NCI-H510A treated with DMSO at 0.1 percent for 48 hours (cell line): ENCODE data around the gene BMPR1A.
"Not testable (repeated sequence)": the region's sequence is repeated elsewhere in the genome, so short reads cannot be mapped to it uniquely, and the experiment has no call there.

Experiments
- DNase-seq: peaks from one replicate; lab custom pipeline; 2025; lab: John Stamatoyannopoulos, UW

The BMPR1A gene

GRCh38 chr10:86941991-86942421, 185.6 kb downstream of the BMPR1A start:
- no peak for DNase-seq

GRCh38 chr10:86942441-86943315, 186.3 kb downstream of the BMPR1A start:
- no peak for DNase-seq

- DNase-seq, result no peak
Observed at GRCh38 chr10:86943316-86944030, 187.1 kb downstream of the BMPR1A start.

- no peak for DNase-seq
Observed at GRCh38 chr10:86944031-86944419, 187.6 kb downstream of the BMPR1A start.

GRCh38 chr10:86944471-86944870, 188.1 kb downstream of the BMPR1A start:
- no peak for DNase-seq

GRCh38 chr10:86944907-86945306, 188.5 kb downstream of the BMPR1A start:
- no peak for DNase-seq

- DNase-seq, result no peak
Observed at GRCh38 chr10:86945361-86946212, 189.2 kb downstream of the BMPR1A start.

- DNase-seq, result peak; percentile 69
Observed at GRCh38 chr10:86946213-86947155, 190.1 kb downstream of the BMPR1A start.

- DNase-seq, result not testable (repeated sequence)
Observed at GRCh38 chr10:86947806-86948205, 191.4 kb downstream of the BMPR1A start.

GRCh38 chr10:86950349-86950748, 193.9 kb downstream of the BMPR1A start:
- DNase-seq, result no peak

GRCh38 chr10:86951184-86951761, 194.9 kb downstream of the BMPR1A start:
- DNase-seq, result no peak

GRCh38 chr10:86952106-86952505, 195.7 kb downstream of the BMPR1A start:
- DNase-seq, result no peak

- not testable (repeated sequence) for DNase-seq
Observed at GRCh38 chr10:86952697-86953096, 196.3 kb downstream of the BMPR1A start.

- no peak for DNase-seq
Observed at GRCh38 chr10:86953747-86954680, 197.6 kb downstream of the BMPR1A start.

- no peak for DNase-seq
Observed at GRCh38 chr10:86954681-86955500, 198.5 kb downstream of the BMPR1A start.

- DNase-seq, result no peak
Observed at GRCh38 chr10:86955501-86956194, 199.2 kb downstream of the BMPR1A start.

GRCh38 chr10:86956195-86956847, 199.9 kb downstream of the BMPR1A start:
- DNase-seq, result no peak
